NCI-H128 (cell line): ENCODE data around the gene TMEM37.

Experiments
- DNase-seq: peaks from one replicate; lab custom pipeline; 2025; ENCODE audit not compliant: unreplicated experiment; lab: John Stamatoyannopoulos, UW

Gene TMEM37

DNA sequence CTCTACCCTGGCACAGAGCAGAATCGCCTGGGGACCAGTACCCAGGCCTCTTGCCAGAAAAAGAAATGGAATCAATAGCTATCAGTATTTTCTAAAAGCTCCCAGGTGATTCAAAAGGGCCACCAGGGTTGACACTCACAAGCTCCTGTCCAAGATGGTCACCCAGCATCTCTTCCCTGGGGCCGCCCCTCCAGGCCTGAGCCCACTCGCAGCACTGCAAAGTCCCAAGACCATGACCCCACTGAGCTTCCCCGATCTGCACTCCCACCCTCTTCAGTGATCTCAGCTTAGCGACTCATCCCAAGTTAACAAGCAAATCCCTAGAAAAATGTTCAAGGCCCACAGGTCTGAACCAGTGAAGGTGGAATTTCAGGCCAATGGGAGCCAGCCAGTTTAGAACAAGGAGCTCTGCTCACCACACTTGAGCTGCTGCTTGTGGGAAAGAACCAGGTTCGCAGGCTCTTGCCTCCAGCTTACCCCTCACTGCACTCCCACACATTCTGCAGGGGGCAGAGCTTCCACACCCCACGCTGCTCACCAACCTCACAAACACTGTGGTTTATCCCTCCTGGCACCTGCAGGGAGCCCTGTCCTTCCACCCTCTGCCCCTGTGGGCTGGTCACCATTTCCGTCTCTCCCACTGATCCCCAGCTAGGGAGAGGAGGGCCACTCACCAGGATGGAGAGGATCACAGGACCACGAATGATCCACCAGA is 19.8 kb downstream of the TMEM37 start:
- no peak for DNase-seq

DNA sequence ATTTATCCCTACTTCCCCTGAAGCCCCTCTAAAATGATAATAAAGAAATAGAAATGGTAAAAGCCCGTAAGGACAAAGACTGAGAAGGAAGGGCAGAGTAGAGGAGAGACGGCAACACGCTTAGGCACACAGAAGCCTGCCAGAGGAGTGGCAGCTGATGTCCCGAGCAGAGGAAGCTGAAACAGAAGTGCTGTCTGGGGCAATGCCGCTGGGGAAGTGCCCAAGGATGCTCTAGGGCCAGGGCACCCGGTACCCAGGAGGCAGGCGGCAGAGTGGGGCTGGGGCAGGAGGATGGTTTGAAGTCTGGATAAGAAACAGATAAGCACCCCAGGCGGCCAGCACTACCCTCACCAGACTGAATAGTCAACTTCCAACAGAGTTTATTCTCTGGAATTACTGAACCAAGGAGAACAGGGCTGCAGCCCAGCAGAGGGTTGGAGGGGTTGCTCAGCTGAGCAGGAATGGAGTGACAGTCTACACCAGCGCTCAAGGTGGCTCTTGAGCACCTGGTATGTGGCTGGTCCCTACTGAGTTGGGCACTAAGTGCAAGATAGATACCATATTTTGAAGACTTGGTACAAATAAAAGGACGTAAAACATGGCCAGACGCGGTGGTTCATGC is 22.4 kb downstream of the TMEM37 start:
- DNase-seq, result no peak

DNA sequence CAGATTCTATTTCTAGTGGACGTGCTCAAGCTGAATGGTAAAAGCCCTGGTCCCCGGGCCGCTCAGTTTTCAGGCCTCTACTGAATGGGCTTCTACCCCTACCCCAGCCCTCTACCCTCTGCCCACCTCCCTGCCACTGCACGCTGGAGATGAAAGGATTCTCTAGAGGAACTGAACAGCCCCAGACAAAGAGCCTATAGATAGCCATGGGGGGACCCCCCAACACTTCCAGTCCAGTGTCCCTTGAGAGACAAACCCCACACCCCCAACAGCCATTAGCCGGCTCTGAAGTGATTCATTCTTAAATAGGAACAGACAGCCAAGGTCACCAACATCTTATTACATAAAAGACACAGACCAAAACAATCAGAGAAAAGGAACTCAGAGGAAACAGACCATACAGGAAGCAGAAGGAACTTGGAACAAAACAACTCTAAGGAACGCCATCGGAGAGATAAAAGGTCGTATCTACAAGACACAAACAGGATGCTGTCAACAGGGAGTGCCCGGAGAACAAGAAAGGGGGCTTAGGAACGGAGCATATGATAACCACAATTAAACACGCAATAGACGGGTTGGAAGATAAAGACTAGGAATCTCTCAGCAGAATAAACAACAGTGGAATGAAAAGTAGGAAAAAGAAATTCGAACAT is 23.5 kb downstream of the TMEM37 start:
- DNase-seq, result no peak

DNA sequence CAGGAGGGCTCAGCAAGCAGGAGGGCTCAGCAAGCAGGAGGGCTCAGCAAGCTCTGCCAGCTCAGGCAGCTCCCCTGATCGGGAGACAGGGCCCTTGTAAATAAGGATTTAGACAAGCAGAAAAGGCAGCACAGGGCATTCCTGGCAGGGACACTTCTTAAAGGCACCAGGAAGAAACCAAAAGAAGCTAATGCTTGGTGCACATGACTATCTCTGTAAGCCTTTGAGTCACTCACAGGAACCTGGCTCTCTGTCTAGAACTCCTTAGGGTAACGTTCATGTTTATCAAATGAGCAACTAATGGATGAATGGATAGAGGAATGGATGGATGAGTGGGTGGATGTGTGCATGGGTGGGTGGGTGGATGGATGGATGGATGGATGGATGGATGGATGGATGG is 28.4 kb downstream of the TMEM37 start:
- DNase-seq, result no peak

DNA sequence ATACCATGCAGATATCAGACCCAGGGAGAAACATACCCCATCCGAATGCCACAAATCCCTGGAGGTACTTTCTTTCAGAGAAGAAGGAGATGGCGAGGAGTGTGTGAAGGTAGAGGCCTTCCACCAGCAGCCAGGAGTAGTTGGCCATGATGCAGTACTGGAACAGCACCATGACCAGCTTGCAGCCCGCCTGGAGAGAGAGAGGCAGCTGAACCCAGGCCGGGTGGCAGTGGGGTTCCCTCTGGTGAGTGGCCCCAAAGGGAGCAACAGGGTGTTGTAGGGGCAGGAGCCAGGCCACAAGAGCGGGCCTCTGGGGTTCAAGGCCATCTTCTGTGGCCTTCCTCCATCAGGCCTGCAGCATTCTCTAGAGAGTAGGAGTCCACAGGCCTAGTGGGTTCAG is 30.2 kb downstream of the TMEM37 start:
- no peak for DNase-seq

DNA sequence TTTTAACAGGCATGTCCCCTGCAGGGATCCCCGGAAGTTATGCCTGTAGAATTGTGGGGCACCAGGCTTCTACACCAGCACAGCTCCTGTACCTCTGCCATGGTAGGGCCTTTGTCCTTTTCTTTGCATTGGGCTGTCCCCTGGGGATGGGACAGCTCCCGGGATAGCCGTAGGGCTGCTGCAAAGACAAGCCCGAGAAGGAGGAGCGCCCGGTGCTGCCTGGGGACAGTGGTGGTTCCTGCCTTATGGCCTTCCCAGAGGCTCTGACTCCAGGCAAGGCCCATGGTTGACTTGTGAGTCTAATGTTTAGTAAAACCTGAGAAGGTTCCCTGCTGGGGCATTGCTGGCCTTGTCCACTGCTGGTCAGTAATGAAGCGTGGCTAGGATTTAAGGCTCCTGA is 30.9 kb downstream of the TMEM37 start:
- no peak for DNase-seq

DNA sequence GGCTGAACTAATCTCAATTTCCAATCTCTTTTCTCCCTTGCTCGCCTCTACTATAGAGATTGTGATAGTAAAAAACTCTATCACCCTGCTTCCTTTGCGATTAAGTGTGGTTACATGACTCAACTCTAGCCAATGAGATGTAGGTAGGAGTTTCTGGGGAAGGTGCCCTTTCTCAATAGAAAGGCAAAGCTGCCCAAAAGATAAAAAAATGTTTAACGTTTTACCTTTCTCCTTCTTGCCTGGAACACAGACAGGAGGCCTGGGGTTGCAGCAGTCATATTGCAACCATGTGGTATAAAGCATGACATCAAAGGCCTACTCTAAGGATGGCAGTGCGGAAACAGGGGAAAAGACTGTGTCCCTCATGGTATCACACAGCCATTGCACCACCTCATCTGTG is 31.5 kb downstream of the TMEM37 start:
- no peak for DNase-seq

DNA sequence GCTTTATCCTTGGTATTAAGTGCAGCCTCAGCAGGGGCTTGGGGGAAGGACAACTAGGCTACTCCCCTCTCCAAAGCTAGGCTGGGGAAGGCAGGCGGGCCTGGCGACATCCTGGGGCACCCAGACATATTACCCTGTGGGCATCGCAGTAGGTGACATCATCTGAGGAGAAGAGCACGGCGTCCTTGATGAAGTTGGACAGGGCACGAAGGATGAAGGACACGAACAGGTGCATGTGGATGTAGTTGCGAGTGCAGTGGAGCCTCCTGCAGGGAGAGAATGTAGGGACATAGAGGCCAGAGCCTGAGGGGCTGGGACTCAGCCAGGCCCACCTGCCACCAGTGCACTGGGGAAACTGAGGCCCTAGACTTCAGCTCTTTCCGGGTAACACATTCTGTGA is 32.3 kb downstream of the TMEM37 start:
- DNase-seq, result no peak

DNA sequence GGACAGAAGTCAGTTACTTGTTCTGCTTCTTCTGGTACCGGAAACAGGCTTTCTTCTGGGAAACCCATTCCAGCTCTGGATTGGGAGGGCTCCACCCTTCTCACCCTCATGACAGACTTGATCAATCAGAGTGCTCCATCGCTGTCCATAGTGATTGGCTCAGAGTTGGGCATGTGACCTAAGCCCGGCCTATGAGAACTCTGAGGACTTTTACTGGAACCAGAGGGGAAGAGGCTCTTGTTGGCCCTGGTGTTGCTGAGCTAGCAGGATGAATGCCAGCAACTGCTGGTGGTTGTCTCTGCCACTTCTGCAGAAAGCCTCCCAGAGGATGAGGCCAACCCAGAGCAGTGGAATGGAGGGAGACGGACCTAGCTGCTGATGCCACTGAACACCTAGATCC is 33.3 kb downstream of the TMEM37 start:
- no peak for DNase-seq

DNA sequence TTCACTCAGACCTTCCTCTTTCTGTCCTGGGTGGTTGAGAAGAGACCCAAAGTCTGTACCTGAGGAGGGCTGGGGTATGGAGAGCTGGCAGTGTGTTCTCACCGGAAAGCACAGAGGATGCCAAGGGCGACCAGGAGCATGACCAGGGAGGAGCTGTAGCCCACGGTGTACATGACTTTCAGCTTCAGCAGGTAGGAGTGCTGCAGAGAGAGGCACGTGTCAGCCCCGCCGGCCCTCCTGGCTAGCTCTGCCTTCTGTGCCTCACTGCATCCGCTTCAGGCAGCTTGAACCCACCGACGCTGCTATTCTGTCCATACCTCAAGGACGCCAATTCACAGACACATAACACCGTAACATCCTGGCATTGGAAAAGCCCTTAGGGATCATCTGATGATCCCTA is 34.0 kb downstream of the TMEM37 start:
- no peak for DNase-seq

DNA sequence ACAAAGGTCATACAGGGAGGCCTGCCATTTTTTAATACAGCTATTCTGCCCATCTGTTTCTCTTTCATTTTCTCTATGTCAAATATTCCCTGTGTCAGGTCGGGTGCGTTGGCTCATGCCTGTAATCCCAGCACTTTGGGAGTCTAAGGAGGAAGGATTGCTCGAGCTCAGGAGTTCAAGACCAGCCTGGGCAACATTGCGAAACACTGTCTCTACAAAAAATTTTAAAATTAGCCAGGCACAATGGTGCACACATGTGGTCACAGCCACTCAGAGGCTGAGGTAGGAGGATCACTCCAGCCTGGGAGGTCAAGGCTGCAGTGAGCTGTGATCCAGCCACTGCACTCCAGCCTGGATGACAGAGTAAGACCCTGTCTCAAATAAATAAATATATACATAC is 34.7 kb downstream of the TMEM37 start:
- no peak for DNase-seq

DNA sequence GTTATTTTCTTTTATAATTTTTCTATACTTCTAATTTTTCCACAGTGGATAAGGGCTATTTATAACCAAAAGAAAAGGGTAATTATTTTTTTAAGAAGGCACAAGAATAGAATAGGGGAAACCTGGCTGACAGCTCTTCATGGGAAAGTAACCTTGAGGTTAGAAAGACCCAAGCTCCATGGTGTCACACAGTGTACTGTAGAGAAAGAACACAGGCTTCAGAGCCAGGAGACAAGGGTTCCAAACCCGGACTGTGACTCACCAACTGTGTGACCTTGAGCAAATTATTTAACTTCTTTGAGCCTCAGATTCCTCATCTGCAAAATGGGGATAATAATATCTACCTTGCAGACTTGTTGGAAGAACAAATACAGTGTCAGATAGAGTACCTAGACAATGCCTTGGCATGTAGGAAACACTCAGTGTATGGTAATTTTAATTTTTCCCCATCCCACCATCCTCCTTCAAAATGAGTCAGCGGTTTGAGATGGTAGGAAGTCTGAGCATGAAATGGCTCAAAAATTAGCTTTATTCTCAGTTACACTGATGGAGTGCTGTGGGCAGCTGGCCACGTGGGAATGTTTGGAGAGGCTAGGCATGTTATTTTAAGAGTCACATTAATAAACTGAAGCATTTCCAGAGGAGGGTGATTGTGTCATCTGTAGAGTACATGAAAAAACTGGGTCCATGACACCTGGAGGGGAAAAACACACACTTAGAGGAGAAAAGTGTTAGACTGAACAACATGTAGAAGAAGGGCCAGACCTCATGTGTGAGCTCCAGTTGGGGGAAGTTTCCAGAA is 36.7 kb downstream of the TMEM37 start:
- no peak for DNase-seq

DNA sequence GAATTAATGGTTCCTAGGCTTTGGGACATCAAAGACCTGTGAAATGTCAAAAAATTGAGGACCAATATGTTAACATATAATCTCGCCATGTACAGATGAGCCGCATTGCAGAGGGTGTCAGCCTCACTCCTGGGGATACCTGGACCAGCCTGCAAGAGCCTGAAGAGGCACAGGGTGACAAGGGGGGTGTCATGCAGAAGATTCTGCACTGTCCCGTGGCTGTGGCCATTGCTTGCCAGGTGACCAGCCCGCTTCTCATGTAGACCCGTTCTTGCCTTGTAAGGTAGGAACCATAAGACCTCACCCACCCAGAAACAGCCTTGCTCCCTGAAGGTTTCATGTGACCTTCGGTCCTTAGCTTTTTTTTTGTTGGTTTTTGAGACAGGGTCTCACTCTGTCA is 37.5 kb downstream of the TMEM37 start:
- no peak for DNase-seq

DNA sequence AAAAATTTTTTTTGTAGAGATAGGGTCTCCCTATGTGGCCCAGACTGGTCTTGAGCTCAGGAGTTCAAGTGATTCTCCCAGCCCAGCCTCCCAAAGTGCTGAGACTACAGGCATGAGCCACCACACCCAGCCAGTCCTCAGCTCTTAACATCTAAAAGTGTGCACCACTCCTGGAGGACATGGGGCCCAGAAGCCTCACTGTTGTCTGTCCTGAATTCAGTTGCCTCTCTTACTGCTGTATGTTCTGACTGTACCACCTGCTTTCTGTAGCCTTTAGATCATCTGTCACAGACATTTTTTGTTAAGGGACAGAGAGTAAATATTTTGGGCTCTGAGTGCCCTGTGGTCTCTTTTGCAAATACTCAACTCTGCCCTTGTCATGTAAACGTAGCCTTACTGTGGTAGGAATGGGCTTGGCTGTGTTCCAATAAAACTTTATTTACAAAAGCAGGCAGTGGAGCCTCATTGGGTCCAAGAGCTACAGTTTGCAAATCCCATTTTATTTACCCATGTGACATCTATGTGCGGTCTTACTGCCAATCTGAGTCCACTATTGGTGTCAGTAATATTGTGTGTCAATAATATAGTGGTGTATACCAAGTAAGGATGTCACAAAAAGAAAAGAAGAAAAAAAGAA is 38.1 kb downstream of the TMEM37 start:
- no peak for DNase-seq

DNA sequence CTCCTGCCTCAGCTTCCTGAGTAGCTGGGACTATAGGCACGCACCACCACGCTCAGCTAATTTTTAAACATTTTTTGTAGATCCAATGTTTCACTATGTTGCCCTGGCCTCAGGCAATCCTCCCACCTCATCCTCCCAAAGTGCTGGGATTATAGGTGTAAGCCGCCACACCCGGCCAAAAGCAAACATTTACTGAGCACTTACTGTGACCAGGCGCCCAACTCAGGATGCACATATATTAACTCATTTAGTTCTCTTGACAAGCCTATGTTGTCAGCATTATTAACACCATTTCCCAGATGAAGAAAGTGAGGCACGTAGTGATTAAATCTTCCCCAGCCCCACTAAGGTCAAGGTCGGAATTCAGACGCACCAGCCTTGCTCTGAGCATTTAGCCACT is 41.1 kb downstream of the TMEM37 start:
- no peak for DNase-seq

DNA sequence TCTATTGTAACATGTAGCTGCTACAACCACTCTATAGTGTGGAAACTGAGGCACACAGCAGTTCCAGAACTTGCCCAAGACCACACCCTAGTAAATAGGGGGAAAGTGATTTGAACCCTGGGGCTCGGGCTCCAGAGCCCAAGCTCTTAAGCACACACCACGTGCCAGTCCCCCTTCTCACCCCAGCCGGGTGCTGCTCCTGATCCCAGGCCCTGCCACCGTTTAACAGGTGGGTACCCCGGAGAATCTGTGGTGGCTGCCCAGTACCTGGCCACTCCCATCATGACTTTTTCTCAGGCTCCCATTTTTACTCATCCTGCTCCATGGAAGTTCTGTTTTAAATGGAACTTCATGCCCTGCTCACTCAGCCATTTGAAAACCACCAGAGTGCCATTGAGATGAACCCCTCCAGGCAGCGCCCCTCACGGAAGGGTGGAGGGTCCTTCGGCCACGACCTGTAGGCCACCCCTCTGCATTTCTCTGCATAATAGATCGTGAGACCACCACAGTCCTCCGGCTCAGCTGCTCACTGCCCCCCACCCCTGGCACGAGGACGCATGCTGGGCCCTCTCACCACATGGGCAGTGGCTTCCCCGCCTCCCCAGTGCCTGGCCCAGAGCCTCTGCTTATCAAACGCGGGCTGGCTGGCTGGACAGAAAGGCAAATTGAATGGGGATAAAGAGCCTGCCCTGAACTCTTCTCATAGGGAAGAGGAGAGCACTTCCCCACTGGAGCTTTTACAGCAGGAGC is 42.1 kb downstream of the TMEM37 start:
- DNase-seq, result no peak

DNA sequence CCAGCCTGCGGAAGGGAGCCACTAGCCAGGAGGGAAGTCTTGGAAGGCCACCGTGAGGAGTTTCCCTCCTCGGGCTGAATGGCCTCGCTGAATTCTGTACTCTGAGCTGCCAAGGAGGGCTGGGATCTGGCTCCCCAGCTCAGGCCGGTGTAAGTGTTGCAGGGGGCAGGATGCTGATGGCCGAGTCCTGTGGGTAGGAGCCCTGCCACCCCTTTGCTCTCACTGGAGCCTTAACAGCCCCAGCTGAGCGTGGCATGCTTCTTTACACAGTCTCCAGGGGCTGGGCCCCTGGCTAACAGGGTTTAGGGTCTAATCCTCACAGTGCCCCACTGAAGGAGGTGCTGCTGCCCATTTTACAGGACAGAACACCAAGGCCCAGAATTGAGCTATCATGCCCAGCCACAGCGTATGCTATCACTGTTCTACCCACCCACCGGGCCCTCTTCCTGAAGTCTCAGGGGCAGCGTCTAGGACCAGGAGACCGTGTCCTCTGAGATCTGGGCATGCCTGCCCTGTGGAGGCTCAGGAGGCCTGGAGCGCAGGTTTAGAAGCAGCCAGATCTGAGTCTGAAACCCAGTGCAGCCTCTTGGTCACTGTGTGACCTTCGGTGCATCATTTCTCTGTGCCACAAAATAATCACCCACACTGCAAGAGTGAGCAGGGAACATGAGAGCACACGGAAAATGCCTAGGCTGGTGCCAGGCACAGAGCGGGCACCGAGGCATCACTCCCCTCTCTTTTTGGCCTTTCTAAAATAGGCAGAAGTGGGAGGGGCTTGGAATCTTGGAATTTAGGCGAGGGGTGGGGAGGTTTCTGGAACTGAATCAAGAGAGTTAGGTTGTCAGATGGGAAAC is 42.9 kb downstream of the TMEM37 start:
- no peak for DNase-seq

DNA sequence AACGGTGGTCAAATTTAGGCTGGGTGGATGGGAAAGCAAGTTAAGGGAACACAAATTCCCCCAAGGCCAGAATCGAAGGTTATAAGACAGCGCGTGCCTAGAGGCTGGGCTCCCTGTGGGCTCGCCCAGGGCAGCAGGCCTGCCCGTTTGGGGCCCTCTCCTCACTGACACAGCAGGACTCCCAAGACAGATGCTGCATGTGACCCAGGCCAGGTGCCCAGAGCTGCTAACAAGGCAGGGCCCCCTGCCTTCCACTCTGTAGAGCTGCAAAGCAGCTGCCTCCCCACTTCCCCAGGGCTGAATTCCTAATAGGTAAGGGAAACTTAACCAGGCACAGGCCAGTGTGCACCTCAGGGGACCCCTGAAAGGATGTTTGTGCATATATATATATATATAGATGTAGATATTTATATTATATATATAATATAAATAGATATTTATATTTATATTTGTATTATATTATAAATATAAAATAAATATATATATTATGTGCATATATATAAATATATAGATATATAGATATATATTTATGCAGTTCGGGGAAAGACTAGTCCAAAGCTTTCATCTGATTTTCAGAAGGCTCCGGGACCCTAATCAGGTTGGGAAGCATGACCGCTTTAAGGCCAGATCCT is 43.7 kb downstream of the TMEM37 start:
- no peak for DNase-seq

DNA sequence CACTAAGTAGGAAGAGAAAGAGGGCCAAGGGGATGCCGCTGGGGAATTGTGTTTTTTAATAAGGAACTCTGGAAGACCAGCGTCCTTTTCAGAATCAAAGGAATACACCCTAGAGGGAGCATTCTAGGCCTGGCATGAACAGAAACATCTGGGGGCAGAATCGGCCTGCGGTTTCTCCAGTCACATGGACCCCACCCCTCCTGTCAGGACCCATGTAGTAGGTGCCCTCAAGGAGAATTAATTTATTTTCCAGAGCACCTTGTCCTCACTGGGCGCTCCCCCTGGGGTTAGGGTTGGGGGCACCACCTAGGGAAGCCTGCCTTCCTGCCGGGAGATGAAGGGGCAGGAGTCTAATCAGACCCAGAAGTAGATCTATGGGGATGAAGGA is 44.2 kb downstream of the TMEM37 start:
- DNase-seq, result no peak
